HepG2 (cell line): ENCODE data around the gene ACSF3. TPM values are rescaled to one million over a fixed set of nuclear protein-coding genes. Genes with fewer than 3 reads are reported as not detected.

Experiments used
- ATAC-seq: fragments of 200-7000 bp; cut with Tn5 transposase; 3 replicates; pipeline ENCODE4 v1.9.1; 2020; ENCODE audit warnings: mild to moderate bottlenecking, moderate library complexity
- BruUV-seq: library from RNA; stranded (reverse); fragments of 400-500 nt; replicated peaks from 2 replicates; lab custom pipeline; 2021; lab: Mats Ljungman, UMichigan
- CTCF ChIA-PET: fragments of 300-600 bp; formaldehyde crosslinking; extraction: SDS; loops from one replicate; lab custom pipeline; 2021; ENCODE audit warnings: low total read pairs, inconsistent platforms, low intra/inter-chr PET ratio; lab: Yijun Ruan, JAX
- POLR2A ChIA-PET: fragments of 350-600 bp; sonication (Branson Sonifier 250); formaldehyde crosslinking; loops from one replicate; lab custom pipeline; 2020; ENCODE audit warnings: antibody characterized with exemption, inconsistent platforms; lab: Yijun Ruan, JAX
- DNase-seq: peaks from one replicate; pipeline ENCODE4 v3.0.0-alpha.2; 2015; ENCODE audit warnings: low spot score
- FAIRE-seq: peaks from 3 replicates; lab custom pipeline; 2011; peaks lifted over from hg19 to GRCh38; lab: Jason Lieb, UNC
- H2AFZ ChIP-seq: one replicate; pipeline ENCODE4 v1.6.1; 2011; ENCODE audit warnings: low read length, inconsistent platforms
- H3K27ac ChIP-seq: fragments of 300-600 bp; 3 replicates; pipeline ENCODE4 v1.8.0; 2011; ENCODE audit warnings: mixed run types, mild to moderate bottlenecking, mixed read lengths, low read length, inconsistent platforms; ENCODE audit not compliant: insufficient read depth; ENCODE audit errors: extremely low read length
- H3K27me3 ChIP-seq, 2 experiments: fragments of 200-600 bp in 1 of 2; 2 replicates in 1 of 2; 3 replicates in 1 of 2; pipeline versions ENCODE4 v1.6.0 to v1.8.0; 2011; ENCODE audit warnings: low read length in 2 of 2, mild to moderate bottlenecking in 2 of 2, moderate library complexity in 2 of 2, inconsistent platforms in 1 of 2; ENCODE audit not compliant: insufficient read depth in 2 of 2, control insufficient read depth in 1 of 2
- H3K36me3 ChIP-seq, 2 experiments: fragments of 200-600 bp in 1 of 2; replicated peaks in 1 of 2; 2 replicates in 1 of 2; 3 replicates in 1 of 2; pipeline versions ENCODE4 v1.5.1 to v1.8.0; 2011; ENCODE audit warnings: low read length in 2 of 2, inconsistent platforms in 1 of 2; ENCODE audit not compliant: insufficient read depth in 2 of 2, control insufficient read depth in 1 of 2
- H3K4me1 ChIP-seq: 2 replicates; pipeline ENCODE4 v1.5.1; 2012; ENCODE audit warnings: low read length, inconsistent platforms; ENCODE audit not compliant: insufficient read depth
- H3K4me2 ChIP-seq: 2 replicates; pipeline ENCODE4 v1.6.0; 2011; ENCODE audit warnings: low read depth, low read length, inconsistent platforms
- H3K4me3 ChIP-seq, 3 experiments: fragments of 200-600 bp in 1 of 3; sonication (generic), shearing (Covaris generic) in 1 of 3; replicated peaks in 1 of 3; 2 replicates each; pipeline ENCODE4 v1.5.1; 2011 to 2016; ENCODE audit warnings: low read length in 3 of 3, inconsistent platforms in 2 of 3, low read depth in 2 of 3, mild to moderate bottlenecking in 2 of 3, control low read depth in 1 of 3, mixed read lengths in 1 of 3; ENCODE audit not compliant: insufficient read depth in 1 of 3
- H3K79me2 ChIP-seq: one replicate; pipeline ENCODE4 v1.6.1; 2011; ENCODE audit warnings: low read length, inconsistent platforms; ENCODE audit not compliant: insufficient read depth
- H3K9ac ChIP-seq: 2 replicates; pipeline ENCODE4 v1.6.0; 2011; ENCODE audit warnings: mild to moderate bottlenecking, low read depth, low read length, inconsistent platforms; ENCODE audit not compliant: insufficient read depth
- H3K9me3 ChIP-seq: 2 replicates; pipeline ENCODE4 v1.5.1; 2012; ENCODE audit warnings: mild to moderate bottlenecking, low read length
- H4K20me1 ChIP-seq: 2 replicates; pipeline ENCODE4 v1.6.0; 2011; ENCODE audit warnings: inconsistent platforms, mild to moderate bottlenecking, low read length, moderate library complexity; ENCODE audit not compliant: insufficient read depth
- ATF1 ChIP-seq: IDR thresholded peaks from 2 replicates; pipeline ENCODE4 v1.6.1; 2016; ENCODE audit warnings: mild to moderate bottlenecking, control low read depth
- CEBPG ChIP-seq: IDR thresholded peaks from 2 replicates; pipeline ENCODE4 v1.6.1; 2016
- FOXK2 ChIP-seq: fragments of 450-650 bp; IDR thresholded peaks from 2 replicates; pipeline ENCODE4 v1.6.1; 2016
- JUND ChIP-seq: sonication (generic); formaldehyde crosslinking; IDR thresholded peaks from 2 replicates; pipeline ENCODE4 v1.8.0; 2022; ENCODE audit warnings: mild to moderate bottlenecking, missing genetic modification reagents
- MATR3 ChIP-seq: sonication (generic); formaldehyde crosslinking; IDR thresholded peaks from 2 replicates; pipeline ENCODE4 v1.4.0; 2020; ENCODE audit warnings: missing genetic modification reagents
- NR1H2 ChIP-seq: sonication (generic); formaldehyde crosslinking; IDR thresholded peaks from 2 replicates; pipeline ENCODE4 v1.8.1; 2022; ENCODE audit warnings: low read depth, missing genetic modification reagents, borderline replicate concordance
- POLR2G ChIP-seq: fragments of 200-400 bp; formaldehyde crosslinking; IDR thresholded peaks from 2 replicates; pipeline ENCODE4 v1.6.1; 2018; ENCODE audit warnings: mild to moderate bottlenecking, low read depth, low read length, moderate library complexity
- SATB2 ChIP-seq: sonication (generic); formaldehyde crosslinking; IDR thresholded peaks from 2 replicates; pipeline ENCODE4 v1.5.0; 2020; ENCODE audit warnings: missing genetic modification reagents
- SIN3B ChIP-seq: fragments of 150-350 bp; IDR thresholded peaks from 2 replicates; pipeline ENCODE4 v1.6.1; 2014; ENCODE audit warnings: low read length
- ZBTB38 ChIP-seq: sonication (generic); formaldehyde crosslinking; IDR thresholded peaks from 2 replicates; pipeline ENCODE4 v1.5.1; 2020; ENCODE audit warnings: mild to moderate bottlenecking, missing genetic modification reagents
- ZBTB7A ChIP-seq: sonication (generic); formaldehyde crosslinking; IDR thresholded peaks from 2 replicates; pipeline ENCODE4 v1.8.0; 2022; ENCODE audit warnings: mild to moderate bottlenecking, missing genetic modification reagents
- ZFP82 ChIP-seq: sonication (generic); formaldehyde crosslinking; IDR thresholded peaks from 2 replicates; pipeline ENCODE4 v1.5.1; 2020; ENCODE audit warnings: mild to moderate bottlenecking, missing genetic modification reagents, borderline replicate concordance
- ZKSCAN8 ChIP-seq: IDR thresholded peaks from 2 replicates; pipeline ENCODE4 v1.6.1; 2016; ENCODE audit warnings: borderline replicate concordance, missing genetic modification reagents, missing compliant biosample characterization
- ZNF234 ChIP-seq: sonication (generic); formaldehyde crosslinking; conservative IDR thresholded peaks from 2 replicates; pipeline ENCODE4 v1.5.1; 2020; ENCODE audit warnings: mild to moderate bottlenecking, missing genetic modification reagents
- ZNF256 ChIP-seq: sonication (generic); formaldehyde crosslinking; conservative IDR thresholded peaks from 2 replicates; pipeline ENCODE4 v1.4.0; 2020; ENCODE audit warnings: missing genetic modification reagents
- ZNF264 ChIP-seq: sonication (generic); formaldehyde crosslinking; IDR thresholded peaks from 2 replicates; pipeline ENCODE4 v1.4.0; 2020; ENCODE audit warnings: missing genetic modification reagents
- ZNF547 ChIP-seq: sonication (generic); formaldehyde crosslinking; IDR thresholded peaks from 2 replicates; pipeline ENCODE4 v1.5.1; 2020; ENCODE audit warnings: mild to moderate bottlenecking, missing genetic modification reagents
- ZNF605 ChIP-seq: sonication (generic); formaldehyde crosslinking; IDR thresholded peaks from 2 replicates; pipeline ENCODE4 v1.8.0; 2022; ENCODE audit warnings: mild to moderate bottlenecking, missing genetic modification reagents
- ZNF772 ChIP-seq: sonication (generic); formaldehyde crosslinking; IDR thresholded peaks from 2 replicates; pipeline ENCODE4 v1.5.0; 2020; ENCODE audit warnings: mild to moderate bottlenecking, missing genetic modification reagents
- ZNF775 ChIP-seq: sonication (generic); formaldehyde crosslinking; IDR thresholded peaks from 2 replicates; pipeline ENCODE4 v1.4.0; 2020; ENCODE audit warnings: missing genetic modification reagents, mild to moderate bottlenecking, moderate library complexity, borderline replicate concordance
- WGBS: methylation state at CpG from one replicate; pipeline ENCODE4 v1.1.6; 2017; ENCODE audit warnings: low lambda C conversion rate; 5-methylcytosine and 5-hydroxymethylcytosine counted together
- in situ Hi-C: cut with HindIII; loops from 2 replicates; pipeline ENCODE4 v1.10.0; 2017; ENCODE audit warnings: low pct_unique_long_range_greater_than_20kb; ENCODE audit not compliant: extremely low pct_ligation_motif_present
- intact Hi-C: fragments of 100-400 bp; cut with micrococcal nuclease; formaldehyde crosslinking; loops from one replicate; pipeline ENCODE4 v1.10.0; 2022; ENCODE audit not compliant: unreplicated experiment
- polyA plus RNA-seq, 8 experiments: library from polyadenylated mRNA; depleted of rRNA in 3 of 8; stranded (reverse) in 7 of 8; unstranded in 1 of 8; fragments of >200 nt; fragmentation: Illumina TruSeq in 4 of 8; extraction: Trizol in 4 of 8; gene quantifications; 2 replicates each; pipeline versions ENCODE4 v1.2.1 to v1.2.3, GENCODE V29; 2011 to 2016; ENCODE audit warnings: low read depth in 4 of 8, missing spikeins in 1 of 8, mixed read lengths in 1 of 8; ENCODE audit not compliant: insufficient read depth in 1 of 8
- total RNA-seq, 5 experiments: library from RNA; depleted of rRNA; stranded (reverse); fragments of >200 nt; fragmentation: Illumina TruSeq; extraction: Trizol; gene quantifications; 2 replicates each; pipeline ENCODE4 v1.2.3, GENCODE V29; 2016; ENCODE audit warnings: low read depth in 1 of 5
- TF ChIP-seq, protein P1 (sequence below): sonication (generic); formaldehyde crosslinking; IDR thresholded peaks from 2 replicates; pipeline ENCODE4 v1.4.0; 2020; ENCODE audit warnings: missing genetic modification reagents, borderline replicate concordance

Gene ACSF3
- total and polyA plus RNA-seq, 2 of the 13 experiments (the other 11 are each of a cell fraction or from before 2014, with no cell fraction given), result 14.9 to 30.6 TPM

GRCh38 chr16:89089120-89089519 lies 4.5 kb upstream of the ACSF3 start:
- Histone ChIP-seq H2AFZ (no peak overlapping the region), H3K36me3 (no peaks in the 10 kb centered on the region), H3K9me3 (no peaks in the 10 kb centered on the region), H3K4me2 (no peak overlapping the region), H3K9ac (no peak overlapping the region), H3K79me2 (peaks cover under 1% of the 10 kb centered on the region), H3K27ac (no peak overlapping the region), H3K4me3 (no peak overlapping the region), H3K4me1 (peaks cover 61% of the 10 kb centered on the region), H3K27me3 (peaks cover 18 to 60% of the 10 kb centered on the region in 2 experiments), H4K20me1 (no peaks in the 10 kb centered on the region)
- ATAC-seq (no peak), FAIRE-seq (no peak), DNase-seq (no peak)
- no peak for TF ChIP-seq CEBPG (CRISPR knock-in tag)
- TF ChIP-seq ZFP82 (CRISPR knock-in tag), result 0 out of 2 replicates have a peak, but pooled peaks have one; percentile 9
- intact Hi-C loops, result no loop called here
- CTCF ChIA-PET, result no interaction called here
- 16% methylated on average over 12 of the region's 13 CpGs for WGBS
- no TSS peak for BruUV-seq
- in situ Hi-C loops, result no loop called here
- POLR2A ChIA-PET, result no interaction called here

DNA sequence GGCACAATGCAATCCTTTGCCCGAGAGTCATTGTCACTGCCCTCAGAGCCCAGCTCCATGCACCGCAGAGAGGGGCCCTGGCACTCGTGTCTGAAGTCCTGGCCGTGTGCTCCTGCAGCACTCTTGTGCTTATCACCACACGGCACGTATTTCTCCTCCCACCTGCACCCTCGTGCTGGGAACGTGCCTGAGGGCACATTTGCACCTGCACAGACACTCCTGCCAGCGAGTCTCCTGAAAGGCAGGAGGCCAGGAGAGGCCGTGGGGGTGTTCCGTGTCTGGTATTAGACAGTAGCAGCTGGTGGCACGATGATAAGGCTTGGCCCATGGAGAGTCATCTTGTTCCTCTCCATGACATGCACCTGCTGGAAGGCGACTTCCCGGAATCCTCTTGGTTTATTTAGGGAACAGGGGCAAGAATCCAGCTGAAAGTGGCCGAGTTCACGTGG lies 3.4 kb upstream of the ACSF3 start:
- Histone ChIP-seq H3K9me3 (no peaks in the 10 kb centered on the region), H3K36me3 (no peaks in the 10 kb centered on the region), H3K4me2 (peak overlapping the region; percentile 64), H3K79me2 (peaks cover 12% of the 10 kb centered on the region), H3K27ac (no peak overlapping the region), H2AFZ (peak overlapping the region; percentile 34), H4K20me1 (no peaks in the 10 kb centered on the region), H3K27me3 (peaks cover 12 to 51% of the 10 kb centered on the region in 2 experiments), H3K4me3 (peak overlapping the region in 1 of 3 experiments; percentile 35; a peak in 1 of 6 replicates), H3K9ac (no peak overlapping the region), H3K4me1 (peaks cover 70% of the 10 kb centered on the region)
- WGBS, result 13% methylated on average over 16 of the region's 16 CpGs
- ChIA-PET CTCF (no interaction called here), POLR2A (no interaction called here)
- ATAC-seq (no peak), DNase-seq (no peak), FAIRE-seq (no peak)
- intact Hi-C loops, result no loop called here
- in situ Hi-C loops, result no loop called here
- no TSS peak for BruUV-seq
- TF ChIP-seq ATF1 (CRISPR knock-in tag) (no peak), ZNF775 (CRISPR knock-in tag) (no peak), ZNF547 (CRISPR knock-in tag) (peak; percentile 89), SATB2 (CRISPR knock-in tag) (0 out of 2 replicates have a peak, but pooled peaks have one; percentile 46), MATR3 (CRISPR knock-in tag) (no peak), NR1H2 (CRISPR knock-in tag) (peak; percentile 90; the same call in 1 of the 2 replicates), ZKSCAN8 (no peak), ZNF234 (CRISPR knock-in tag) (no peak), SIN3B (no peak), FOXK2 (no peak), ZBTB38 (CRISPR knock-in tag) (peak; percentile 52; the same call in 1 of the 2 replicates), ZNF605 (peak; percentile 37; the same call in 1 of the 2 replicates), ZNF256 (no peak), JUND (CRISPR knock-in tag) (peak; percentile 34; the same call in 1 of the 2 replicates), ZNF264 (no peak), POLR2G (no peak), ZNF772 (CRISPR knock-in tag) (peak; percentile 66; the same call in 1 of the 2 replicates), ZBTB7A (CRISPR knock-in tag) (peak; percentile 92)
- TF ChIP-seq, protein P1, sequence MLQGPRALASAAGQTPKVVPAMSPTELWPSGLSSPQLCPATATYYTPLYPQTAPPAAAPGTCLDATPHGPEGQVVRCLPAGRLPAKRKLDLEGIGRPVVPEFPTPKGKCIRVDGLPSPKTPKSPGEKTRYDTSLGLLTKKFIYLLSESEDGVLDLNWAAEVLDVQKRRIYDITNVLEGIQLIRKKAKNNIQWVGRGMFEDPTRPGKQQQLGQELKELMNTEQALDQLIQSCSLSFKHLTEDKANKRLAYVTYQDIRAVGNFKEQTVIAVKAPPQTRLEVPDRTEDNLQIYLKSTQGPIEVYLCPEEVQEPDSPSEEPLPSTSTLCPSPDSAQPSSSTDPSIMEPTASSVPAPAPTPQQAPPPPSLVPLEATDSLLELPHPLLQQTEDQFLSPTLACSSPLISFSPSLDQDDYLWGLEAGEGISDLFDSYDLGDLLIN (CRISPR knock-in tag), result no peak
